ENCODE results near the gene RALGPS1.

RALGPS1 gene

DNA sequence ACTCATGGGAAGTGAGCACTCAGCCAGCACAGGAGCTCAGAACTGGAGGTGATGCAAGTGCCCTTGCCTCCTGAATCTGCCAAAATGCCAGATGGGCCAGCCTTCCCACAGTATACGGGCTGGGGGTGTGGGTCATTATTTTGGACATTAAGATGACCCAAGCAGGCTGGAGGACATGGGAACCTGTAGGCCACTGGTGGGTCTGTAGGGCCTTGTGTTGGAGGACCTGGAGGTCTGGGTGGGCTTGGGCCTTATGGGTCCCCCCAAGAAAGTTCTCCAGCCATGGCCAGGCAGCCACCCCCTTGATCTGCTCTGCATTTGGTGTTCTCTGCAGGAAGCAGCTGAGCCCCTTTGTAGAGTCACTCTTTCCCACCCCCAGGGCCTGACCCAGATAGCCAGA lies 278.9 kb downstream of the RALGPS1 start:
- no peak for DNase-seq (ENCODE audit: low read depth)

DNA sequence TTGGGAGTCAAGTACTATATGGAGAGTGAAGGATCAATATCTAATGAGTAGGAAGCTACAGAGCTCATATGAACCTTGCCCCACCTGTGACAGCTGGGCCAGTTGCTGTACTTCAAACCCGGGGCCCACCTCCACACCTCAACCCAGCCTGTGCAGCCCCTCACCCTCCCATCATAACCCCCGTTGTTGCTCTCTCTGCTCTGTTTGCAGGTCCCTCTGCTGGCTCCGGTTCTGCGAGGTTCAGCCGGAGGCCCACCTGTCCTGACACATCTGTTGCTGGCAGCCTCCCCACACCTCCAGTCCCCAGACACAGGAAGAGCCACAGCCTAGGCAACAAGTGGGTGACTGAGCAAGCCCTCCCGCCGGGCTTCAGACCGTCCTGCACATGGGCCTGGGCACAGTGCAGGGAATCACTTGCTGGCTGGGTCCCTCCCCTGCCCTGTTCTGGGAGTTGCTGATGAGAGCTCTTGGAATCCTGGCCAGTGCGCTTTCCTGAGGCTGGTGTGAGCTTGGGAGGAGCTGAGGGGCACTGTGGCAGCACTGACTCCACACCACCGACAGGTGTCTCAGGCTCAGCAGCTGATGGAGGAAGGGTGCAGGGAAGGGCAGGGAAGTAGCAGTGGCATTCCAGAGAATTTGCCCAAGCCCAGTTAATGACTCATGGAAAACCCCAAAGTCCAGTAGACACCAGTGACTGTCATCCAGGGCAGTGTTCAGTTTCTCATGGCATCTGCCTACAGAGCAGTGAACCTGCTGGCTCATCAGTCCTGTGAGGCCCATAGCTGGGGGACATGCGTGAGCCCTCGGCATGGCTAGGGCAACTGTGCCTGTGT lies 280.5 kb downstream of the RALGPS1 start:
- no peak for DNase-seq (ENCODE audit: low read depth)

DNA sequence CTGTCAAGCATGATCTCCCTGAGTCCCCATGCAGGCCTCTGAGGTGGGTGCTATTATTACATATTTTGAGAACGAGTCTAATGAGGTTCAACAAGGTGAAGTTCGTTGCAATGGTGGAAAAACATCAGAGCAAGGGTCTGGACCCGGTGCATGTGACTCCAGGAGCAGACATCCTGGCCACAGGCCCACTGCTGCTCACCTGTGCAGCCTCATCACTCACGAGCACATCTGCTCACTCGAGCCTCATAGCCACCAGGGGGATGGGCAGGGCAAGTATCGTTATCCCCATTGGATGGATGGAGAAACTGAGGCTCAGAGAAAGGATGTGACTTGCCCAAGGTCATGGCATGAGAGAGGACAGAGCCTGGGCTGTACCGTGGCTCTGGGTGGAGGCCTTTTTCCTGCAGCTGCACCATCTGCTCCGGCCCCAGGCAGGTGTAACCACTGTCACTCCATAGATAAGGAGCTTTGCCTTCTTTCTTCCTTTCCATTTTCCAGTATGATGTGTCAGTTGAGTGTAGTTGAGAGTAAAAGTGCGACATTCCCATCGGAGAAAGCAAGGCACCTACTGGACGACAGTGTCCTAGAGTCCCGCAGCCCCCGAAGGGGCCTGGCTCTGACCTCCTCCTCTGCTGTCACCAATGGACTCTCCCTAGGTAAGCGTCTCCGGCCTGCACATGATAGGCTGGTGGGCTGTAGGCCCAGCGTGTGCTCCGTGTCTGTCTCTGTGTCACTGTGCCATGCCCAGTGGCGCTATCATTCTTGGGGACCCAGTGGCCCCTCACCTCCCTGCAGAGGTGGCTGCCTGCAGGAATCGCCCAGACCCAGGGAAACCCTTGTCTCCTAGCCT lies 281.6 kb downstream of the RALGPS1 start:
- DNase-seq (ENCODE audit: low read depth): no peak

DNA sequence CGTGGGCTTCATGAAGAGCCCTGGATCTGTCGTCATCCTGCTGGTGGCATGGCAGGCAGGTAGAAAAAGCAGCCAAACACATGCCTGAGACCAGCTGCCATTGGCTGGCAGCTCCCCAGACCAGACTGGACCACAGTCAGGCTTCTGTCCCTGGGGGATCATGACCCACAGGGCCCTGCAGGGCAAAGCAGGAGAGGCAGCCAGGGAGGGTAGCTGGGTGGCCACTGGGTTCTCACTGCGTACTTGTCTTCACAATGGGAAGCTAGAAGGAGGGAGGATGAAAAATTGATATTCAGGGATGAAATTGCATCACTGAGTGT lies 282.2 kb downstream of the RALGPS1 start:
- DNase-seq (ENCODE audit: low read depth): no peak

DNA sequence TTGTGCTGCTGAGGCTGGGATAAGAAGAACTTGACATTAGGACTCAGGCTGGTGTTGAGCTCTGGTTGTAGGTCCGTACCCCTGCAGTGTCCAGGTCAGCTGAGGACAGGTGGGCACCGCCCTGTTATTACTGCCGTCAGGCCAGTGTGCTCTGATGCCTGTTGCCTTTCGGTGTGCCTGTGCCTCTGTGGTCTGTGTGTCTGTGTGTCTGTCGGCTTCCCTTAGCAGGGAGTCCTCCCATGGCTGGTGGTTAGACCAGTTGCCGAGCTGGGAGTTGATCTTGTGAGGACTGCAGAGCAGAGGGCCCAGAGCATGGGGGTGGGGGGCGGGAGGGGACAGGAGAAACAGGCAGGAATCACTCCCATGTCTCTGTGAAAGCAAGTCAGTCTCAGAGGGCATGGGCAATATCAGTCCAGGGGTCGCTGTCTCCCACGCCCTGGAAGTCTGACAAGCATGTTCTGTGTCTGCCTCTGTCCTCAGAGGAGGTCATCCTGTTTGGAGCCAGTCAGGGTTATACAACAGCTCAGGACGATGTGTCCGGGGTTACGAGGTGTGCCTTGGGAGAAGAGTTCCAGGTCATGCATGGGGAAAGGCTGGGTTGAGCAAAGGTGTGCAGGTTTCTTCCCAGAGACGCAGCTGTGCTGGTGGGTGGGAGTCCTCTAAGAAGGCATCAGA lies 282.7 kb downstream of the RALGPS1 start:
- DNase-seq (ENCODE audit: low read depth): no peak

DNA sequence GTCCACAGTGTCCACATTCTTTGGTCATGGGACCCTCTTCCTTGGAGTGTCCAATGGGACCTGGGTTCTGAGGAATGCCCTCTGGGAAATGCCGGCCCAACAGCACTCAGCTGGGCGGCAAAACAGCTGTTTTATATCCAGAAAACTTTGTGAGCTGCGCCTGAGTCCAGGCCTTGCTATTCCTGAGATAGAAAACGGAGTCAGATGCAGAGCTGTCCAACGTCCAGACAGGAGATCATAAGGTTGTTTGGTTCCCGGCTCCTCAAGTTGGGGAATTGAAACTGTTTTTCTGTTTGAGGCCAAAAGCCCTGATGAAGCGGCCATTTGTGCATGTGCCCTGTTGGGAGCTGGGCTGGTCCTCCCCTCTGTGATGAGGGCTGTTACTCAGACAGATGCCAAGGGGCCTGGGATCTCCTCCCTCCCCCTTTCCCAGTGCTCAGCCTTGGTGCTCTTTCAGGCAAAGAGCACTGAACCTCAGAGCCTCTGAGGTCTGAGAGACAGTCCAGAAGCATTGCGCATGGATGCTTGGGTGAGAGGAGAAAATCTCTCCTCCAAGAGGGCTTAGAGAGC lies 283.4 kb downstream of the RALGPS1 start:
- no peak for DNase-seq (ENCODE audit: low read depth)

DNA sequence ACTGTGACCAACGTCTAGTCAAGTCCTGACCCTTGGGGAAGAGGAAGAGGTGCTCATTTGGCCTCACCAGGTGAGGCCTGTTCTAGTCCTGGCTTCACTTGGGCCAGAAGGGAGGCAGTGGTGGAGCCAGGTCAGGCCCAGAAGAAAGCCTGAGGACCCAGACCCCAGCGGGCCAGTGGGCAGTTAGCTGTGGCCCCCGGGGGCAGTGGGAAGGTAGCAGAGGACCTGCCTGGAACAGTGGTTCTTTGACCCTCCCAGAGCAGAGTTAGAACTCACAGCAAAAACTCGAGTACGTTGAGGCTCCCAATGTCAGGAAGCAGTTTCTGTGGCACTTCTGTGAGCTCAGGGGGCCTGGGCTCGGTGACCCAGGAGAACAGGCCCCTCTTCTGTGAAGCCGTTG lies 284.0 kb downstream of the RALGPS1 start:
- DNase-seq (ENCODE audit: low read depth): no peak

DNA sequence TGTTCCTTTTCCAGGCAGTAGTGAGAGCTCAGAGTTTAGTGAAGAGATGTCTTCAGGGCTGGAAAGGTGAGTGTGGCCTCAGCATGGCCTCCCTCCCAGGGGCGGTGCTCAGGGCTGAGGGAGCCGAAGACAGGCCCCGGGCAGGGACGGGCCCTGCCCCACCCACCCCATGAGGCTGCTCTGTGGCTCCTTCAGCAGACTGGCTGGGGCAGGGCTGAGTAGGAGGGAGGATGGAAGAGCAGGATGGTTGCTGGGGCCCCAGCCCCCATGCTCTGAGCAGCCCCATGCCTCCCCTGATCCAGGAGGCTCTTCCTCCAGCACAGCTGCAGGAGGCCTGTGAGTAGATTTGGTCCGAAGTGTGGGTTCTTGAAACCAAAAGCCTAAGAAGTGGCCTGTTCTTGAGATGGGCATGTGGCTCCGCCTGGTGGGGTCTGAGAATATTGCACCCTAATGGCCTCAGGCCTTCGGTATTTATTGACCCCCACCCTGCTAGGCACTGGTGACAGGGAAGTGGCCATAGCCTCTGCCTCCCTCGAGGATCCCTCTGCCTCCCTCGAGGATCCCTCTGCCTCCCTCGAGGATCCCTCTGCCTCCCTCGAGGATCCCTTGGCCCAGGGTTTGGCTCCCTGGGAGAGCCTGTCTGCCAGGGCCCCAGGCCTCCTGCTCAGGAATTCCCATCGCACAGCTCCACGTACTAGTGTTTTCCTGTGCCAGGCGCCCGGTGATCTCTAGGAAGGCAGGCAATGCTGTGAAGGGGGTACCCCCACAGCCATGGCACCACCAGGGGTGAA lies 284.6 kb downstream of the RALGPS1 start:
- DNase-seq (ENCODE audit: low read depth): peak; percentile 71

DNA sequence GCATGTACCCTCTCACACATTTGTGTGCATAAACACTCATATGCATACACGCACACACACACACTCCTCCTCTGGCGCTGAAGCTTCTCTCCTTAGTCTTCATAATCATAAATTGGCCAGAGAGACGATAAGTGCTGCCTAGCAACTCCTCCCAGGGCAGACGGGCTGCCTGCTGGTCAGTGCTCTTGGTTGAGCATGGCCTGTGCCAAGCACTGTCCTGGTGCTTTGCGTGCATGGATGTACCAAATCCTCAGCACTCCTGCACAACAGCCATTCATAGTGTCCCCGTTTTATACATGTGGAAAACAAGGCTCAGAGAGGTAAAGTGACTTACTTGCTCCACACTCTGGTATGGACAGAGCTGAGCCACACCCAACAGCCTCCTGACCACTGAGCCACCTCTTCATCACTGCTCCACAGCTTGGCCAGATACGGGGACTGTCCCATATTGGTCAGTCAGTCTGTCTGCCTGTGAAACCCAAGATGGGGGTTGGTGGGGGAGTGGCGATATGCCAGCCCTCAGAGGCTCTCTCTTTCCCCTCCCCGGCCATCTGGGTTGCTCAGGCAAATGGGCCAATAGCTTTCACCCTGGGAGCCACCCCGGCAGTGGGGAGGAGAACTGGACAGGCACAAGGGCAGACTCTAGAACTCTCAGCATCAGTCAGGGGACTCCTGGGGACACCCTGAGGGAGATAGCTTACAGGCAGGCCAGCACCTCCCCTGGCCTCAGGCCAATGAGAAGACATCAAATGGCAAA lies 285.7 kb downstream of the RALGPS1 start:
- DNase-seq (ENCODE audit: low read depth): no peak

DNA sequence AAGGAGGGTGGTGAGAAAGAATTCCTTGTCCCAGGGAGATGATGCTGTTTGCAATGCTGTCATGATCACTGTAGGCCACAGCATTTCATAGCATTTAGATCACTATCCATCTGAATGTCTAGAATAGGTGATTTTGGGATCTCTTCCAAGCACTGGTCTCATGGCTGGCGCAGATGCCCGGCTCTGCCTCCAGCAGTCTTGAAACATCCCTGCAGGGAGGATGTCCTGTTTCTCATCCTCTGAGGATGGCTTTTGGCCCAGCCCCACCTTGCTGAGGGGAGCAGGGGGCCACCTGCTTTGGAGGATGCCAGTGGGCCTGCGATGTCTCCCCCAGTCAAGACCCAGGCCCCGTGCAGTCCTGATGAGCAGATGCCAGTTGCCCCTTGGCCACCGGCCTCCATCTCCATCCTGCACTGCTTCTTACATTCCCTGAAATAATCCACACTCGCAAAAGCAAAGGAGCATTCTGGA lies 286.5 kb downstream of the RALGPS1 start:
- no peak for DNase-seq (ENCODE audit: low read depth)

DNA sequence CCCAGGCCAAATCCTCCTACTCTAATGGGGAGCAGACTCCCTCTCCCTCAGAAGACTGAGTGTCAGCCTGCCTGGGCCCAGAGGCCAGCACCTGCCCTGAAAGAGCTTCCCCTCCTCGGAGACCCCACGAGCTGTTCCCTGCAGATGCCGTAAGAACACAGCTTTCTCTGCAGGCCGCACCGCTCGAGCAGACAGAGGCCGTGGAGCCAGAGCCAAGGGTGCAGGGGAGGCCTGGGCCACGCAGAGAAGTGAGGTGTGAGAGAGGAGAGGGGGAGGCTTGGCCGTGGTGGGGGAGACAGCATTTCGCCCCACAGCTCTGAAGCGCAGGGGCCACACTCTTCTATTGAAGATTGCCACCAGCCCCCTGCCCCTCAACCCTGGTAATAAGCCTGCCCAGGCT lies 287.1 kb downstream of the RALGPS1 start:
- DNase-seq (ENCODE audit: low read depth): no peak

DNA sequence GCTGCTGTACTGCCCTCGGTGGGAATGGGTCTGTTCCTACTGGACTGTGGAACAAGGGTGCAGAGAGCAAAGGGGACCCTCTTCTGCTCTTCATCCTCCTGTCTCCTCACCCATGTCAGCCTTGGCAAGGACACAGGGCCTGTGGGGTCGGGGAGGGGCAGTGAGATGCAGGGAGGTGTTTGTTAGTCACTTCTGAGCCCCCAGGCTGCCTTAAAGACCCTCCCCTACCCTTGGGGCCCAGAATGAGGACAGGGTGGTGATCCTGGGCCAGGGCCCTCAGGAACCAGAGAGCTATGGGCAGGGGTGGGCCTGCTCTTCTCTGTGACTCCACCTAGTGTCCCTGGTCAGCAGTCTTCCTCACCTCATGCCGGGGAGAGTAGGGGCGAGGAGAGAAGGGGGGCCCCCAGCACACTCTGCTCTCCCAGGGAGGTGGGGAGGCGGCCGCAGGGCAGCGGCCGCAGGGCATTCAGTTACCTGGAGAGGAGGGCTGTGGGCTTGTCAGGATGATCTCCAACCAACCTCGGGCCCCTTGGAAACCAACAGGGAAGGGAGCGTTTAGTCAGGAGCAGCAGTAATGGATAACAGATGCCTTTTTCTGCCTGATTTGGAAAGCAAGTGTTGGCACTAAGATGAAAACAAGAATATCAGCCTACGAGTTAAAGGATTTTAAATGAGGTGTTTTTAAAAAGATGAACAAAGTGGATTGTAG lies 288.0 kb downstream of the RALGPS1 start:
- no peak for DNase-seq (ENCODE audit: low read depth)

DNA sequence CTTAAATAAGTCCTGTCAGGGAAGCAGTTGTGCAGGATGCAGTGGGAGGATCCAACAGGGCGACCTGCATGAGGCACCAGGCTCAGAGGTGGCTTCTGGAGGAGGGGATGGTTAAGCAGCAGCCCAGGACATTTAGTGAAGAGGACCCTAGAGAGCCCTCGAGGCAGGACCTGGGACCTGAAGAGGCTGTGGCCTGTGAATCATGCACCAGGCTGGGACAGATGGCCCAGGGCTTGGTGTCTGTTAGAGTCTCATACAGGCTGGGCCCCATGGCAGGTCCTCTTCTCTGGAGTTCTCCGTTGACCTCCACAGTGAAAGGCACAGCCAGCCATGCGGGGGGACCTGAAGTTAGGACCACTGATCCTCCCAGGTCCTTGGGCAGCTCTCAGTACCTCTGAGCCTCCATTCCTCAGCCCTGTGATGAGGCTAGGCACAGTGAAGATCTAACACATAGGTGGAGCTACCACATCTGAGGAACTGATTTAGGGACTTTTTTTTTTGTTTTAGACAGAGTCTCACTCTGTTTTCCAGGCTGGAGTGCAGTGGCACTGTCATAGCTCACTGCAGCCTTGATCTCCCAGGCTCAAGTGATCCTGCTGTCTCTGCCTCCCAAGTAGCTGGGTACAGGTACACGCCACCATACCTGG lies 289.2 kb downstream of the RALGPS1 start:
- DNase-seq (ENCODE audit: low read depth): no peak

DNA sequence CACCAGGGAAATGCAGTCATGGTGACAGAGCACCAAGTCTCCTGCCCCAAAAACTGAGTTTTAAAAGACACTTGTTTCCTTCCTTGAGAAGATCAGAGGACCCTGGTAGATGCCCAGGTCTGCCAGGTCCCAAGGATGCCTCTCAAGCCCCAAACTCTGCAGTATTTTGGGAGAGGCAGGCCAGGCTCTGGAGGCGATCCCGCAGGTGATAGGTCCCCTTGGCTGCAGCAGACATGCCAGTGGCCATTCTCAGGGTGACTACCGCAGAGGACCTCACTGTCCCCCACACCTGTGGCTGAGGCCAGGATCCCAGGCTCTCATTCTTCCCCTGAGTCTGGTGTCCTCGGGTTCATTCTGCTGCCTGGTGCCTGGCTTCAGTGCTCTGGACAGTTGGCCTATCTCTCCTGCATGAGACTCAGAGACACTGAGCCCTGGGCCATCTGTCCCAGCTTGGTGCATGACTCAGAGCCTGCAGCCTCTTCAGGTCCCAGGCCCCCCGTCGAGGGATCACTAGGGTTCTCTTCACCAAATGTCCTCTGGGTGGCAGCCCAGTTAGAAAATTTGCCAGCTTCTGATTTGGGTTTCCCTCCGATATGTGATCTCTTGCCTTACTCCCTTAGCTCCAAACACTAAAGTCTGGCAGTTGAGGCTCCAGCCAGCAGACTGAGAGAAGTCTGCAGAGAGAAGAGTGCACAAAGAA lies 290.3 kb downstream of the RALGPS1 start:
- no peak for DNase-seq (ENCODE audit: low read depth)

DNA sequence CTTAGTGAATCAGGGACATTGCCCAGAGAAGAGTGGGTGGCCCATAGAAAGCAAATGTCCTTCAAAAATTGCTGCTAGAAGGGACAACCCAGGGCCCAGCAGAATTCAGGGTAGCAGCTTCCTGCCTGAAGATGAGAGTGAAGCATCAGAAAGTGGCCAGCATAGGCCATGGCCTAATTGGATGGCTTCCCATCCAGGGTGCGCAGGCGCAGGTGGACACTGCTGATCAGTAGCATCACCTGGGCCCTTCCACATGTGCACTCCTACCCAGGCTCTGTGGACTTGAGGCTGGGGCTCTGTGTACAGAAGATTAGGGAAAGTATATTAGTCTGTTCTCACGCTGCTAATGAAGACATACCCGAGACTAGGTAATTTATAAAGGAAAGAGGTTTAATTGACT lies 291.4 kb downstream of the RALGPS1 start:
- DNase-seq (ENCODE audit: low read depth): no peak

DNA sequence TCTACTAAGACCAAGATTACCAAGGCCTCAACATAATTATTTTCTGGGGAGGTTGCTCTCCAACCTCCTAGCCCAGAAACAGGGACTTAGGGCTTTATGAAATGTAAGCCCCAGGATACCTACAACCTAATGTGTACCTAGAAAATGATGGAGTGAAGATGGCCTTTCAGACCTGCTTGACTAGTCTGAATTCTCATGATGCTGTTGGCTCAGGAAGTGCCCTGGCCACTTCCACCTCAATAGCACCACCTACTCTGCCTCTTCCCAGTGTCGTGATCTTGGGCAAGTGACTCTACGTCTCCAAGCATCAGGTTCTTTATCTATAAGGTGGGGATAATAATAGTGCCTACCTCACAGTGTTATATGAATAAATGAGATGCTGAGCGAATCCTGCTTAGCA lies 292.1 kb downstream of the RALGPS1 start:
- no peak for DNase-seq (ENCODE audit: low read depth)

DNA sequence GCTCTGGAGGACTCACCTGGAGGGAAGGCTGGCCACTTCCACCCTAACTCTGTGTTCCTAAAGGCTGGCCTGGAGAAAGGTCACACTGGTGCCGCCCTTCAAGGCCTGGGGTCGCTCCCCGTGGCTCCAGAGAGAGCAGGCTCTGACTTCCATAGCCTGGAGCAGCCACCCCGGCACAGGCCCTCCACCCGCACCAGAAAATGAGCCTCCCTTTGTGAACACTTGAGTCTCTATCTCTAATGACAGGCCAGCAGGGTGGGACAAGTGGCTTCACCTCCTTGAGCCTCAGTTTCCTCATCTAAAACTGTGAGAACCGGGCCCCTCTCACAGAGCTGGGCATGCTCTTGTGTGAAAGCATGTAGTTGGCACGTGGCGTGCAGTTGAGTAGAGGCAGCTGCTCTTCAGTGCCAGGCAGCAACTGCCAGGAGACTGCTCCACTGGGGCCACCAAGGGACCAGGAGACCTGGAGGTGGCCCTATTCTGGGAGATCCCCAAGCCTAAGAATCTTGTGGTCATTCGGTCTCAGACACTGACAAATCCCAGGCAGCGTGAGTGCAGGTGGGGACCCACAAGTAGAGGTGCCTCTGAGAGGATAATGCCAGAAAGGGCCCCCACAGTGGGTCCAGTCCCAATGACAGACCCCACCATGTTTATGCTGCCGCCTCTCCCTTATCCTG lies 293.3 kb downstream of the RALGPS1 start:
- no peak for DNase-seq (ENCODE audit: low read depth)

DNA sequence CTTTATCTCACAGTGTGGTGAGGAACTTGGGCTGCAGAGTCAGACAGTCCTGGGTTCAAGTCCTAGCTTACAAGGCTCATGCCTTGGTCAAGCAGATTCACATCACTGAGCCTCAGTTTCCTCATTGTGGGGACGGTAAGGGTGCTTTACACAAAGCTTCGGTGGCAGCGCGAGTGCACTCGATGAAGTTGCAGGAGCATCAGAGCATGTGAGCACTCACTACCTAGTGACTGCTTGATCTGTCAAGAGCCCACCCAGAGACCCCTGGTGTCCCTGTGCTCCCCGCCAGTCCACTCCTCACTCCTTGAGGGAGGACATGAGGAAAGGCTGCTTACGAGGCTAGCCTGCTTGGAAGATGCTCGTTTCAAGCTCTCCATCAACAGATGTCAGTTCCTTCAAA lies 293.8 kb downstream of the RALGPS1 start:
- no peak for DNase-seq (ENCODE audit: low read depth)

DNA sequence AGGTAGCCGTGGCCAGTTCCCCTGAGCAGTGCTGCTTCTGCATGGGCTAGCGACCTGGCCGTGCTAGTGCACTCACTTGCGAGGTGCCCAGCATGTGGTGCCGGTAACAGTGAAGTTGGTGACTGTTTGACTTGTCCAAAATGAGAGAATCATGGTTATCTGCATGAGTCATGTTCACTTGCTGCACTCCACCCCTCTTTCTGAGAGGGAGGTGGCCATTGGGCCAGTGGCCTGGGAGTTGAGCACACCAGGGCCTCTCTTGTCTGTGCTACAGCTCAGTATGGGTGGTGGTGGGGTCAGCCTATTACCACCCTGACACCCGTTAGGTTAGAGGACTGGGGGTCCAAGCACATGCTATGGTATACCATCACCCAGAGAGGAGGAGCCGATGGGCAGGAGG lies 294.6 kb downstream of the RALGPS1 start:
- DNase-seq (ENCODE audit: low read depth): no peak

Data from activated T-cell treated with anti-CD3 and anti-CD28 coated beads for 24 hours (primary cell).